Fibroblast of villous mesenchyme (primary cell): ENCODE data around the gene MUSK. TPM values are rescaled to one million over a fixed set of nuclear protein-coding genes. Genes with fewer than 3 reads are reported as not detected.

Source experiments
- DNase-seq: peaks from one replicate; pipeline ENCODE4 v3.0.0-alpha.2; 2010; ENCODE audit warnings: low read depth
- H3K4me3 ChIP-seq: 2 replicates; pipeline ENCODE4 v1.5.1; 2011; ENCODE audit warnings: low read depth, mild to moderate bottlenecking, low read length
- CTCF ChIP-seq: IDR thresholded peaks from 2 replicates; pipeline ENCODE4 v1.5.1; 2012; ENCODE audit warnings: low read depth, mild to moderate bottlenecking, low read length; ENCODE audit not compliant: insufficient read depth
- total RNA-seq: library from RNA; depleted of rRNA; stranded (reverse); fragments of >200 nt; gene quantifications from 2 replicates; pipeline ENCODE4 v1.2.3, GENCODE V29; 2012

Gene MUSK
- total RNA-seq, 1 donor, result under 0.01 TPM

GRCh38 chr9:110797611-110798010, 129.0 kb downstream of the MUSK start:
- no peak overlapping the region for H3K4me3 ChIP-seq
- DNase-seq, result peak; percentile 39
- TF ChIP-seq CTCF, result no peak

GRCh38 chr9:110799396-110799795, 130.8 kb downstream of the MUSK start:
- TF ChIP-seq CTCF, result no peak
- no peak overlapping the region for H3K4me3 ChIP-seq
- no peak for DNase-seq

DNA sequence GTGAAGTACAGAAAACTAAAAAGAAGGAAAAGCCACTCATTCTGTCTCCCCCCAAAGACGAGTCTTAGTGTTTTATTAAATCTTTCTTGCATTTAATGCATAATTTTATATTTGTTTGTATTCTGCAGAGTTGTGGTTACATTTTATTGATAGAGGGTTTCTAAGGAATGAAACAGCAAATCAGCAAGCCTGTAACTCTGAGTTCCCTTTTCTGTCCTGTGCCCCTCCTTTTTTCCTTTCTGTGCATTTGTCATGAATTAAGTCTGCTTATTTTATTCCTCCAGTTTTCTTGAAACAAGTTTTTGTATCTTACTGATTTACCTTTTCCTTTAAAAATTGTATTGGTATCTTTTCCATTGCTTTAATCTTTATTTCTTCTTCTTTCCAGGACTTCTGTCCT, 132.8 kb downstream of the MUSK start:
- no peak for DNase-seq
- no peak for TF ChIP-seq CTCF
- H3K4me3 ChIP-seq, result no peak overlapping the region

DNA sequence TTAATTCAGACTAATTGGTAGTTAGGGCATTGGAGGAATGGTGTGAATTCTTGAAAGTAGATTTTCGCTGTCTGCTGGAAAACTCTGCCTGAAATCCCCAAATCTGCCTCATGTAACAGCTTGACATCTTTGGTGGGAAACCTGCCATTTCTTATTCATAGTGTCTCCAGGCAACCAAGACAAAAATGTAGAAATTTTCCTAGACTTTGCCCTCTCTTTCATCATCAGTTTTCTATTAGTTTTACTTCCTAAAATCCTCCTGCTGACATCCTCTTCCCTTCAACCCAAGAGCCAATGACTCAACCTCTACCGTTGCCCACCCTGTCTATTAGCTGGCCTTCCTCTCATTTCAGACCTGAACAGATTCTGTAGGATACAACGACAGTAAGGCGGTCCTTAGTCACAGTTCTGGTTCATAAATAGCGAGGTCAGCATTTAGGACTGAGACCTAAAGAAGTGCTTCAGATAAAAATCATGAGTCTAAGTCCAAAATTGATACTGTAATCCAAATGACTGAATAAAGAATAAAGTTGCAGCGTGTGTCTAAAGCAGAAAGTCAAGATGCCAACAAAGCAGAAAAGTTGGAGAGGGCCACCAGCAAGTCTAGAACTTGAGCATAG, 133.9 kb downstream of the MUSK start:
- DNase-seq, result peak; percentile 43
- TF ChIP-seq CTCF, result no peak
- H3K4me3 ChIP-seq, result no peak overlapping the region

DNA sequence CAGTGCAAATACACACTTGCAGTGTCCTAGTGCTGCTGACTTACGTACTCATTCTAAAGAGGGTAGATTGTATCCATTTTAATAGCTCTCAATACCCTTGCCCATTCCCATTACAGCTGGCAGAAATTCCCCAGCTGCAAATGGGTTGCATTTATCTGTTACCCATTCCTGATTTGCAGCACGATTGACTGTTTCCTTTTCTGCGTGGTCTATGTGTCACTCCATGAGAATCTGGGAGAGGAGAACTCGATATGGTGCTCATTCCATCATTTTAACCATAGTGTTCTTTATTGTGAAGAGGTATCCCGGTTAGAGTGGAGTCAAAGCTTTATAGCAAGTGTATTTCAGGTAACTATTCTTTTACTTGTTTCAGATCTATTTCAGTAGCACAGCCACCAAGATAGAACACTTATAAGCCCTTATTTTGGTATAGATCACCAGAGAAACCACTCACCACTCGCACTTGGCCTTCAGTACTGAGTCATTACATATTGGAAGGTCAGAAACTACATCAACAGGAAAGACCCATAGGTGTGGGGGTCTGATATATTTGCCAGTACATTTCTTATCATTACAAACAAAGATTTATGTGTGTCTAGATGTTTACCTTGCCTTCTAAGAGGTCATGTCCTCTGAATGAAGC, 139.5 kb downstream of the MUSK start:
- no peak for DNase-seq

DNA sequence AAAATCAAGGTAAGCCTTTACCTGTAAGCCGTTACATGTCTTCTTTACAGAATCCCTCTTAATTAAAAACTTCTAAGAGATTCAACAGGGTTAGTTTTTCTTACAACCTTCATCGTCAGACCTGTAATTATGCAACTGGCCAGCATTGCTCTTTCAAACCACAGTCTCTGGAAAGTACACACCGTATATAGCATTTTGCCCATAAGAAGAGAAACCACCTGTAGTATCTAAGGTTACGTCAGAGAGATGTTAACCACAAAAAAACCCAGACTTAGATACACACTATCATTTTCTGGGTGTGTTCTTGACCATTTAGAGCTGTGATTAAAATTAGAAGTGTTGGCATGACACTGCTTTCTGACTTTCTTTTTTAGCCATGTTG, 140.0 kb downstream of the MUSK start:
- no peak for DNase-seq
- TF ChIP-seq CTCF, result no peak

More for the DNA sequence above, 139.5 kb downstream of the MUSK start:
- H3K4me3 ChIP-seq, result no peak overlapping the region
- TF ChIP-seq CTCF, result no peak

More for the DNA sequence above, 140.0 kb downstream of the MUSK start:
- H3K4me3 ChIP-seq, result no peak overlapping the region
